Peyer's patch (tissue), 4 donors: ENCODE measurements around the gene KIAA0586. TPM values are rescaled to one million over a fixed set of nuclear protein-coding genes. Genes with fewer than 3 reads are reported as not detected.

Source experiments
- DNase-seq, 3 donors: peaks; one replicate each; pipeline ENCODE4 v3.0.0-alpha.2; 2017 to 2019
- H3K27ac ChIP-seq, 4 donors: fragments of 200-600 bp; sonication (generic); one replicate each; pipeline ENCODE4 v1.5.1; 2016 to 2019
- H3K27me3 ChIP-seq, 2 donors: fragments of 200-600 bp; sonication (generic); one replicate each; pipeline ENCODE4 v1.5.1; 2019
- H3K36me3 ChIP-seq, 3 donors: fragments of 200-600 bp; sonication (generic); one replicate each; pipeline ENCODE4 v1.5.1; 2016 to 2019
- H3K4me1 ChIP-seq, 4 donors: fragments of 200-600 bp; sonication (generic); one replicate each; pipeline ENCODE4 v1.5.1; 2016 to 2019
- H3K4me3 ChIP-seq, 4 donors: fragments of 200-600 bp; sonication (generic); 1 replicate in 3 of 4; 2 replicates in 1 of 4; pipeline ENCODE4 v1.5.1; 2016 to 2019; ENCODE audit warnings: mild to moderate bottlenecking in 1 of 4
- H3K9me3 ChIP-seq, 4 donors: fragments of 200-600 bp; sonication (generic); one replicate each; pipeline ENCODE4 v1.5.1; 2016 to 2019; ENCODE audit warnings: mild to moderate bottlenecking in 1 of 4
- CTCF ChIP-seq, 6 experiments: fragments of 450-650 bp in 4 of 6; fragments of 200-600 bp in 2 of 6; sonication (generic) in 1 of 6; IDR thresholded peaks; one replicate each; pipeline ENCODE4 v1.5.1; 2017 to 2019; ENCODE audit warnings: antibody characterized with exemption in 6 of 6, mild to moderate bottlenecking in 3 of 6, moderate library complexity in 1 of 6
- POLR2A ChIP-seq, 2 donors: fragments of 450-650 bp; IDR thresholded peaks; one replicate each; pipeline ENCODE4 v1.5.1; 2017; ENCODE audit warnings: antibody characterized with exemption in 2 of 2, mild to moderate bottlenecking in 2 of 2, moderate library complexity in 2 of 2
- total RNA-seq, 4 donors: library from RNA; depleted of rRNA; stranded (reverse); fragments of >200 nt; gene quantifications; one replicate each; pipeline ENCODE4 v1.1.0, GENCODE V29; 2016

Gene KIAA0586
- total RNA-seq, 4 donors from 2014 or later, result 11.7 to 22.3 (median 19.3) TPM

GRCh38 chr14:58426670-58427280 is 744 bp upstream of the KIAA0586 start:
- Histone ChIP-seq H3K27me3 (no peaks in the 10 kb centered on the region), H3K4me1 (peaks cover 0 to 17% (median 3%) of the 10 kb centered on the region in 4 donors), H3K9me3 (no peaks in the 10 kb centered on the region), H3K36me3 (peaks cover 0 to 13% (median 0%) of the 10 kb centered on the region in 3 donors), H3K27ac (peak overlapping the region; percentile 83 to 92 (median 88)), H3K4me3 (peak overlapping the region; percentile 50 to 95 (median 84))
- DNase-seq, result peak; percentile 56 to 74 (median 64)
- no peak for TF ChIP-seq CTCF (IDR thresholded peaks at IDR 0.05)

GRCh38 chr14:58428118-58428683 is 682 bp downstream of the KIAA0586 start:
- H3K27me3 ChIP-seq, result no peaks in the 10 kb centered on the region
- no peak for DNase-seq
- H3K27ac ChIP-seq, result peak overlapping the region; percentile 83 to 92 (median 88)
- TF ChIP-seq CTCF (IDR thresholded peaks at IDR 0.05), result no peak
- TF ChIP-seq POLR2A (IDR thresholded peaks at IDR 0.05), result no peak
- H3K4me1 ChIP-seq, result peaks cover 0 to 17% (median 3%) of the 10 kb centered on the region in 4 donors
- peak overlapping the region; percentile 50 to 95 (median 84) for H3K4me3 ChIP-seq
- H3K36me3 ChIP-seq, result peaks cover 0 to 20% (median 0%) of the 10 kb centered on the region in 3 donors
- H3K9me3 ChIP-seq, result no peaks in the 10 kb centered on the region

GRCh38 chr14:58430156-58430555 is 2.6 kb downstream of the KIAA0586 start:
- no peaks in the 10 kb centered on the region for H3K27me3 ChIP-seq
- H3K4me3 ChIP-seq, result no peak overlapping the region
- no peaks in the 10 kb centered on the region for H3K9me3 ChIP-seq
- TF ChIP-seq CTCF (IDR thresholded peaks at IDR 0.05) (no peak), POLR2A (IDR thresholded peaks at IDR 0.05) (no peak)
- peaks cover 0 to 28% (median 0%) of the 10 kb centered on the region in 3 donors for H3K36me3 ChIP-seq
- peaks cover 0 to 17% (median 3%) of the 10 kb centered on the region in 4 donors for H3K4me1 ChIP-seq
- H3K27ac ChIP-seq, result no peak overlapping the region
- DNase-seq, result no peak

- no peaks in the 10 kb centered on the region for H3K4me1 ChIP-seq
- peaks cover 0 to 45% (median 0%) of the 10 kb centered on the region in 3 donors for H3K36me3 ChIP-seq
- TF ChIP-seq CTCF (IDR thresholded peaks at IDR 0.05) (no peak), POLR2A (IDR thresholded peaks at IDR 0.05) (no peak)
- H3K27me3 ChIP-seq, result no peaks in the 10 kb centered on the region
- DNase-seq, result no peak
- H3K27ac ChIP-seq, result no peak overlapping the region
- H3K9me3 ChIP-seq, result no peaks in the 10 kb centered on the region
- H3K4me3 ChIP-seq, result no peak overlapping the region
Measured at GRCh38 chr14:58439476-58439875, 12.0 kb downstream of the KIAA0586 start.

- Histone ChIP-seq H3K4me3 (no peak overlapping the region), H3K36me3 (peaks cover 0 to 52% (median 0%) of the 10 kb centered on the region in 3 donors), H3K27me3 (no peaks in the 10 kb centered on the region), H3K27ac (no peak overlapping the region), H3K4me1 (no peaks in the 10 kb centered on the region), H3K9me3 (no peaks in the 10 kb centered on the region)
- TF ChIP-seq CTCF (IDR thresholded peaks at IDR 0.05), result no peak
- TF ChIP-seq POLR2A (IDR thresholded peaks at IDR 0.05), result no peak
- no peak for DNase-seq
Measured at GRCh38 chr14:58444627-58445026, 17.1 kb downstream of the KIAA0586 start.
